ES-I3 (cell line): Measurements from ENCODE around the gene PRPF31.
A peak's percentile ranks its signal among the peaks of the same experiment; 100 is the strongest.

ENCODE experiments used
- H3K36me3 ChIP-seq: 2 replicates; pipeline ENCODE4 v1.6.1; 2013; ENCODE audit warnings: mild to moderate bottlenecking, low read length, control low read depth, moderate library complexity; ENCODE audit not compliant: insufficient read depth
- H3K4me1 ChIP-seq: 2 replicates; pipeline ENCODE4 v1.6.1; 2013; ENCODE audit warnings: mild to moderate bottlenecking, control low read depth, low read length; ENCODE audit not compliant: insufficient read depth
- H3K9ac ChIP-seq: 2 replicates; pipeline ENCODE4 v1.6.1; 2013; ENCODE audit warnings: low read depth, mild to moderate bottlenecking, low read length, moderate library complexity
- H3K9me3 ChIP-seq: 2 replicates; pipeline ENCODE4 v1.6.1; 2013; ENCODE audit warnings: mild to moderate bottlenecking, low read length, moderate library complexity; ENCODE audit not compliant: control insufficient read depth, insufficient read depth

Gene PRPF31

DNA sequence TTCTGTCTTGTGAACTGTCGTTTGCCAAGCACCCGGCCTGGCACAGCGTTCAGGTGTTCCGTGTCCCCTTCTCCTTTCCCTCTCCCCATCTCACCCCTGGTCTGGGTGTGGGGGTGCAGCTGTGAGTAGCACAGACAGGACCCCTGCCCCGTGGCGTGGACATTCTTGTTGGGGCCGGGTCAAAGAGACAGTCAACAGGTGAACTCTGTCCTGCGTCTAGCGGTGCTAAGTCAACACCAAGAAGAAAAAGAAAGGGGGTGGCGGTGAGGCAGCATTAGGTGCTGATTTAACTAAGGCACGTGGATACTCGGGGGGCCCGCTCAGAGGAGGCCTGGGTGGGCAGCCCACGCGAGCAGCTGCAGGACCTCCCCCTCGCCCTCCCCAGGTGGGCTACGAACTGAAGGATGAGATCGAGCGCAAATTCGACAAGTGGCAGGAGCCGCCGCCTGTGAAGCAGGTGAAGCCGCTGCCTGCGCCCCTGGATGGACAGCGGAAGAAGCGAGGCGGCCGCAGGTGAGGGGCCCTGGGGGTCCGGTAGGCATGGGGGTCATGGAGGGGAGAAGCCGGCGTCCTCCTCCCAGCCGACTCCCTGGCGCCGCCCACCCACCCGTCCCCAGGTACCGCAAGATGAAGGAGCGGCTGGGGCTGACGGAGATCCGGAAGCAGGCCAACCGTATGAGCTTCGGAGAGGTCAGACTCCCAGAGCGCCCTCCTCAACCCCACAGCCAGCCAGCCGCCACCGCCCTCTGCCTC, 12.3 kb downstream of the PRPF31 start:
- no peak overlapping the region for H3K9ac ChIP-seq
- no peaks in the 10 kb centered on the region for H3K4me1 ChIP-seq
- H3K36me3 ChIP-seq = peaks cover 9% of the 10 kb centered on the region; the same call in 1 of the 2 replicates
- H3K9me3 ChIP-seq = no peaks in the 10 kb centered on the region

DNA sequence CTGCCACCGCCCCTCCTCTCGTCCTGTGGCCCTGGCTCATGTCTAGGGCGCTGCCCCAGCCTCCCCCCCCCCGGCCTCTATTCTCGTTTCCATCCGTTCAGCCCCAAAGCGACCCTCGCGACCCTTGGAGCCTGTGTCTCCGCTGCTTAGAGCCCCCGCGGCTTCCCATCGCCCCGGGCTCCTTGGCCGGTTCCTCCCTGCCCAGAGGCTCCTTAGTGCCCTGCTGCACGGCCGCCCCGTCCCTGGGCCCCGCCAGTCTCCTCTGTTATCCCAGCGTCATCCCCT, 12.8 kb downstream of the PRPF31 start:
- no peaks in the 10 kb centered on the region for H3K9me3 ChIP-seq
- H3K9ac ChIP-seq = no peak overlapping the region
- H3K36me3 ChIP-seq = peaks cover 9% of the 10 kb centered on the region
- H3K4me1 ChIP-seq = no peaks in the 10 kb centered on the region

DNA sequence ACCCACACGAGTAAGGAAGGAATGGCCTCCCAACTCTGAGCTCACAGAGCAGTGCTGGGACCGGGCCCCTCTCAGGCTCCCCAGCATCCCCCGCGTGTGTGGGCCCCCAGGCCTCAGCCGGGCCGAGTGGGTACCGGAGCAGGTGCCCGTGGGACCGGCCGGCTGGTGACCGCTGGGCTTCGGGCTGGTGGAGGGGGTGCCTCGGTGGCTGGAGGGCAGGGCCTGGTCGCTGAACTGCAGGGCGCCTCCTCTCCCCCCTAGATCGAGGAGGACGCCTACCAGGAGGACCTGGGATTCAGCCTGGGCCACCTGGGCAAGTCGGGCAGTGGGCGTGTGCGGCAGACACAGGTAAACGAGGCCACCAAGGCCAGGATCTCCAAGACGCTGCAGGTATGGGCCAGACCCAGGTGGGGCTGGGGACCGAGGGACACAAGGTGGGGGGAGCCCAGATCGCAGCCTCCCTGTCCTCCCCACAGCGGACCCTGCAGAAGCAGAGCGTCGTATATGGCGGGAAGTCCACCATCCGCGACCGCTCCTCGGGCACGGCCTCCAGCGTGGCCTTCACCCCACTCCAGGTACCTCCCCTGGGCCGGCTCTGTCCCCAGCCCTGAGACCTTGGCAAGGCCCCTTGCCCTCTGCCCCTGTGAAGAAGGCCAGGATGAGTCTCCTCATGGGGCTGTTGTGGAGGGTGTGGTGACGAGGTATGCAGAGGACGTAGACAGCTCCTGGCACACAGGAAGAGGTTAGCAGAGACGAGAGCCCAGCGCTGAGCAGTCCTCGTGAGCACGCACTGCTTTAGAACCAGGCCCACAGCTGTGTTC, 13.5 kb downstream of the PRPF31 start:
- Histone ChIP-seq H3K36me3 (peaks cover 9% of the 10 kb centered on the region), H3K4me1 (no peaks in the 10 kb centered on the region), H3K9ac (no peak overlapping the region), H3K9me3 (no peaks in the 10 kb centered on the region)

DNA sequence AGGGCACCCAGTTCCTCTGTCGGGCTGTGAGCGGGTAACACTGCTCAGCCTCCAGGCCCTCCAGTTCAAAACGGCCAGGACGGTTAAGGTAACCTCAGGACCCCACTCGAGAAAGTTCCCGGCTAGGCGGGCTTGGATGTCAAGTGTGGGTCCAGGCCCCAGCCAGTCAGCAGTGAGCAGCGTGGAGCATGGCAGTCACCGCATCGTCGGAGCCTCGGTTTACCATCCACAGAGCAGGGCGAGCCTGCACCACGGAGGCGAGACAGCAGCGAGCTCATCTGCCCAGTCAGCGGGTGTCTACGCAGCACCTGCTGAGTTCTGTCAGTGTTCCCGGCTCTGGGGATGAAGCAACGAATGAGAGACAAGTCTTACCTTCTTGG, 14.1 kb downstream of the PRPF31 start:
- Histone ChIP-seq H3K4me1 (no peaks in the 10 kb centered on the region), H3K9ac (no peak overlapping the region), H3K9me3 (no peaks in the 10 kb centered on the region), H3K36me3 (peaks cover 4% of the 10 kb centered on the region)

DNA sequence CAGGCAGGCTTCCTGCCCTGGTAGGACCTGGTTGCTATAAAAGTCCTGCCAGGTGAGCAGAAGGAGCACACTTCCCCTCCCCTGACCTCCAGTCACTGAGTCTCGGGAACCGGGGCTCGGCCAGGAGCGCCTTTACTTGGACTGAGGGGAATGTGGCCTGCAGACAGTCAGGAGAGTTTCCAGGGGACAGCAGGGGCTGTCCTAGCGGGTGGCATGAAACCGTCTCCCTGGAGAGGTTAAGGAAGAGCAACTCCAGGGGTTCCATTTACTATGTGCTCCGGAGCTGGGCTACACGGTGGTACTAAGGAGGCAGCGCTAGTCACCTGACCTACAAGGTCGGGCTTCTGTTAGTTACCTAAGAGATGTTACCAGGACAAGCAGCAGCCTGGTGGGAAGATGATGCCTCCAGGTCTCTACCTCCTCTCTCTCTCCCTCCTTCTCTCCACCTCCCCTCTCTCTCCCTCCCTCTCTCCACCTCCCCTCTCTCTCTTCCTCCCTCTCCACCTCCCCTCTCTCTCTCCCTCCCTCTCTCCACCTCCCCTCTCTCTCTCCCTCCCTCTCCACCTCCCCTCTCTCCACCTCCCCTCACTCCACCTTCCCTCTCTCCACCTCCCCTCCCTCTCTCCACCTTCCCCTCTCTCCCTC, 17.9 kb downstream of the PRPF31 start:
- Histone ChIP-seq H3K36me3 (no peaks in the 10 kb centered on the region; the same call in none of the 2 replicates), H3K4me1 (no peaks in the 10 kb centered on the region)

DNA sequence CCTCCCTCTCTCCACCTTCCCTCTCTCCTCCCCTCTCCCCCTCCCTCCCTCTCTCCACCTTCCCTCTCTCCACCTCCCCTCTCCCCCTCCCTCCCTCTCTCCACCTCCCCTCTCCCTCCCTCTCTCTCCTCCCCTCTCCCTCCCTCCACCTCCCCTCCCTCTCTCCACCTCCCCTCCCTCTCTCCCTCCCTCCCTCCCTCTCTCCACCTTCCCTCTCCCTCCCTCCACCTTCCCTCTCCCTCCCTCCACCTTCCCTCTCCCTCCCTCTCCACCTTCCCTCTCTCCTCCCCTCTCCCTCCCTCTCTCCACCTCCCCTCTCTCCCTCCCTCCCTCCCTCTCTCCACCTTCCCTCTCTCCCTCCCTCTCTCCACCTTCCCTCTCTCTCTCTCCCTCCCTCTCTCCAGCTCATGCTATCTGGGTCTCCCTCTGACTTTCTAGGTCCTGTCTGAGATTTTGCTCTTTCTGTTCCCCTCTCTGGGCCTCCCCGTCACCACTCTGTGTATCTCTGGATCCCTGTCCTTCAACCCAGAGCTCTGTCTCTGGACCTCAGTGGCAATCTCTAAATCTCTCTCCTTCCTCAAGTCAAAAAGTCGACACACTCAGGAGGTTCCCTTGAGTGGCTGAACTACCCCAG, 18.5 kb downstream of the PRPF31 start:
- H3K36me3 ChIP-seq = no peaks in the 10 kb centered on the region; the same call in 1 of the 2 replicates
- no peak overlapping the region for H3K9ac ChIP-seq
- H3K4me1 ChIP-seq = no peaks in the 10 kb centered on the region; the same call in 1 of the 2 replicates
- H3K9me3 ChIP-seq = no peaks in the 10 kb centered on the region

More for the DNA sequence above, 17.9 kb downstream of the PRPF31 start:
- no peak overlapping the region for H3K9ac ChIP-seq
- no peaks in the 10 kb centered on the region for H3K9me3 ChIP-seq

DNA sequence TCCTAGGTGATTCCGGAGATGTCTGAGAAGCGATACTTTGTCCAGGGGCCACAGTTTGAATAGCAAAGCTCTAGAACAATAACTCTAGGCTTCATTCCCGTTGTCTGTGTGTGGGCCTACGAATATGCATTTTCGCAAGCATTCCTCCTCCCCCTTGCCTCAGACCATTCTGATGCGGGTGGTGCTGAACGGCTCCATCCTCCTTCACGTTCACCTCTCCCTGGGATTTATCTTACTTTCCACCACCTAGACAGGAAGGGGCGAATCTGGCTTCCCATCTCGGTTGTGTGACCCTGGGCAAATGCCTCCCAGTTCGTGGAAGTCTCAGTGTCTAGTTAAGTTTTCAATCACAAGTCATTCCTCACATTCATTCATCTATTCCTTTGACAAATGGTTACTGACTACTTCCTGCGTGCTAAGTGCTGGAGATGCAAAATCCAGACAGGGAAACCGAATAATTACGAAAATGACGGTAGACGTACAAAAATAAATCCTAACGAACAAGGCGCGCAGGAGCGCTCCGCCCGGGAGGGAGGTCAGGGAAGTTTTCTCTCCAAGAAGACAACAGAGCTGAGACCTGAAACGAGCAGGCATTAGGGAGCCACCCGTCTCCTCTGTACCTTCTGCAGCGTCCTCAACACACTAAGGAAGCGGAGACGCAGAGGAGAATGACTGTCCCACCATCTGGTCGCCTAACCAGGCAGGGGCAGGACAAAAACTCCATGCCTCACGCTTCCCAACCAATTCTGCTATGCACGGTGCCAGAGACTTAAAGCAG, 20.7 kb downstream of the PRPF31 start:
- H3K4me1 ChIP-seq = no peaks in the 10 kb centered on the region; the same call in 1 of the 2 replicates
- H3K36me3 ChIP-seq = peaks cover 6% of the 10 kb centered on the region; the same call in 1 of the 2 replicates
- H3K9ac ChIP-seq = peak overlapping the region; percentile 61
- H3K9me3 ChIP-seq = no peaks in the 10 kb centered on the region

DNA sequence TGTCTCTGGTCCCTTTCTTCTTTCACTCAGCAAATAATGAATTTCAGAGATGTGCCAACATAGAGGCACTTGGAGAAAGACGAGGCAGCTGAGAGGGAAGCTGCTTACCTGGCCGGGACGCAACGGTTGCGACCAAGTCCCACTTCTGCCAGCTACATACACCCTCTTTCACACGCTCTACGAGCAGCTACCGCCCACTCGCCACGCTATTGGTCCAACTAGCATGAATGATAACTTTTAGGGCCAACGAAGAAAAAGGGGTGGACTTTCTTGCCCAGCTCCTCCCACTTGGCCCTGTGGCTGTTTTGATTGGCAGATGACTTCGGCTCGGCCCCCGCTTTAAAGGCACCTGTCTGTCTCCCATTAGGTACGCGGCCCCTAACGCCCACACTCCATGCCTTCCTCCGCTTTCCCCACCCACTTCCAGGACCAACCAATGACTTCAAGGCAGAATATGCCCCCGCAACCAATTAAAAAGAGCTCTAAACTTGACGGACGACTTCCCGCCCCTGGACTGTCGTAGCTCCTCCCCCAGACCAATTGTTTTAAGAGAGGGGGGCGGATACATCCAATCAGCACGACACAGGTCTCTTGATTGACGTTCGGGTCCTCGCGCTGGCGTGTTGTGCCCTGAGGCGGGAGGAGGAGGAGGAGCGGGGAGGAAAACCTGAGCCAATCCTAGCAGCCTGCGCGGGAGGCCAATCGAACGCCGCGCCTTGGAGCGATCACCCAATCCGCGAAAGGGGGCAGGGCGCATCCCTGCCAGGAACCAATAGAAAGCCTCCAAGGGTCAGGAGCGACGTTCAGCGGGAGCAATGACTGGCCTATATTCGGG, 21.5 kb downstream of the PRPF31 start:
- H3K9me3 ChIP-seq = no peaks in the 10 kb centered on the region
- H3K36me3 ChIP-seq = peaks cover 7% of the 10 kb centered on the region; the same call in 1 of the 2 replicates
- H3K4me1 ChIP-seq = no peaks in the 10 kb centered on the region; the same call in 1 of the 2 replicates
- peak overlapping the region; percentile 72 for H3K9ac ChIP-seq

DNA sequence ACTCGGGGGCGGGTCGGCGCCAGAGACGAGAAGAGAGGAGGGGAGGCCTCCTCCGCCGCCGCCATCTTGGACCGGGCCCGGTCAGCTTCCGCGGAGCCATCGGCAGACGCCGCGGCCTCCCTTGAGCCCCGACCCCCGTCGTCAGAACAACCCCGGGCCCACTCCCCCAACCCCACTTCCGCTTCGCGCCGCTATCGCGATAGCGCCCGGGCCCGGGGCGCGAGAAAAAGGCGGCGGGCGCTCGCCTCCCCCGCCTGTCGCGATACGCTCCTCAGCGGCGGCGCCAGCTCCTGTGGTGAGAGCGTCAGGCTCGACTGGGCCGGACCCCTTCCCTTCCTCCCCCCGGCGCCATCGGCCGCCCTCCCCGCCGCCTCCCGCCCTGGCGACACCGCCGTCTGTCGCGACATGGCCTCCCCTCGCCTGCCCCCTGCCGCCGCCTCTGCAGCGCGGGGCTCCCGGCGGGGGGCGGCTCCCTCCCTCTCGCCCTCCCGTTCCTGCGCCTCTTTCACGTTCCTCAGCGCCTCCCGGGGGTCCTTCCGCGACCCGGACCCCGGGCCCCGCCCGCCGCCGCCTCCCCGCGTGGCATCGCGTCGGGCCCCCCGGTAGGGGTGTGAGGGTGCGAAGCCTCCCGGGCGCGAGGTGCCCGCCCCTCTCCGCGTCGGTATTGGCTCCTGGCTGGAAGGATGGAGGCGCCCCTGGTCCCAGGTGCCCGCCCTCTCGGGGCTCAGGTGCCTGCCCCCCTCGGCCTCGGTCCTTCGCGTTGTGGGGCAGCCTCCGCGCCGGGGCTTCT, 22.3 kb downstream of the PRPF31 start, which contains the start of gene CNOT3:
CNOT3 (plus strand) TSS at position 64 of the 790 bp plus-strand sequence. CDS start 5,217 bp downstream, outside the sequence.
- no peaks in the 10 kb centered on the region; the same call in 1 of the 2 replicates for H3K4me1 ChIP-seq
- no peaks in the 10 kb centered on the region for H3K9me3 ChIP-seq
- peaks cover 12% of the 10 kb centered on the region; the same call in 1 of the 2 replicates for H3K36me3 ChIP-seq
- peak within 1 kb of the TSS; percentile 72 for H3K9ac ChIP-seq

DNA sequence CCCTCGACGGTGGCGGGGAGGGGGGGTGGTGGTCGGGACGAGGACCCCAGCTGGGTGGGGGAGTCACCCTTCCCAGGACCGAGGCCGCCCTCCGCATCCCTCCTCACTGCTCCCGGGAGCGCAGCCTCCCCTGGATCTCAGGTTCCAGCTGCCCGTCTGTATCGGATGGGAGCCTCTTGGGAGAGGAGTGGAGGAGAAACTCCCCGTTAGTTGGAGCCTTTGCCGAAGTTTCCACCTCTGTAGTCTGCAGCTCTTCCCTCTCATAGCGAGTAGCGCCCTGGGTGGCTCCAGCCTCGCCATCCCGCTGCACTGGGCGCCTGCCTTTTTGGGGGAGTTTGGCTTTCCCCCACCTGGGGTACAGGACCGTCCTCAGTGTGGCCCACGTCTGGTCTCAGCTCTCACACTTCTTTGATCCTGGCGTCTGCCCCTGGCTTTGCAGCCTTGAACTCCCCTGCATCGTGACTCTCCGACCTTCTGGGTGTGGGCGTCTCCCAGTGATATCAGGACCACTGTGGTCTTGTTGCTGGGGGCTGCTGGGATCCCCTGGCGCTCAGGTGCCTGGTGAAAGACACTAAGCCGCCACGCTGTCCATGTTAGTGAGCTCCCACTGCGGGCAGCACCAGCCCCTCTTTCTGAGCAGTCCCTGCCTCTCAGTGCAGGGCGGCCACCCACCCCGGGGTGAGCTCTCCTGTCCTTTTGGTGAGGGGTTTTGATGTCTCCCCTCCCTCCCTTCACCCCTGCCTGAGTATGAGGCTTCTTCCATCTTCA, 23.1 kb downstream of the PRPF31 start:
- Histone ChIP-seq H3K36me3 (peaks cover 17% of the 10 kb centered on the region), H3K9ac (peak overlapping the region; percentile 72; the same call in 1 of the 2 replicates), H3K4me1 (no peaks in the 10 kb centered on the region; the same call in 1 of the 2 replicates)

DNA sequence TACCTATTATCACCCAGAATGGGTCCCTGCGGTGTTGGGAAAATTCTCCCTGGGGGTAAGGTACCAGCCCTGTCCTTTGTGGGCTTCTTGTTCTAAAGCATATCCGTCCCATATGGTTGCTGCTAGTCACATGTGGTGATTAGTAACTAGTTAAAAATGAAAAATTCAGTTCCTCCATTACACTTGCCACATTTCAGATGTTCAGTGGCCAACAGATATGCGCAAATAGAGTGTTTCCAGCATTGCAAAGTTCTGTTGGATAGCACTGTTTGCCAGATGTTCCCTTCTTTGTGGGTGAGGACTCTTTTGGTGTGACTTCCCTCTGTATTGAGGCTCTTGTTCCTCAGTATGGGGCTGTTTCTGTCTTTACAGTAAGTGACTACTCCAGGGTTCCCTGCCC, 25.8 kb downstream of the PRPF31 start:
- no peaks in the 10 kb centered on the region for H3K9me3 ChIP-seq
- no peaks in the 10 kb centered on the region; the same call in 1 of the 2 replicates for H3K4me1 ChIP-seq
- peaks cover 37% of the 10 kb centered on the region for H3K36me3 ChIP-seq
- no peak overlapping the region for H3K9ac ChIP-seq

More for the DNA sequence above, 23.1 kb downstream of the PRPF31 start:
- H3K9me3 ChIP-seq = no peaks in the 10 kb centered on the region
